Endodermal cell (in vitro differentiated cells): ENCODE data around the gene PINLYP. TPM values are rescaled to one million over a fixed set of nuclear protein-coding genes. Genes with fewer than 3 reads are reported as not detected.

Experiments
- DNase-seq: peaks from one replicate; pipeline ENCODE4 v3.0.0-alpha.2; 2017
- H3K27ac ChIP-seq: 2 replicates; pipeline ENCODE4 v1.5.1; 2013; ENCODE audit warnings: mild to moderate bottlenecking, low read depth, low read length, moderate library complexity
- H3K27me3 ChIP-seq: 2 replicates; pipeline ENCODE4 v1.6.1; 2013; ENCODE audit warnings: mild to moderate bottlenecking, low read length, moderate library complexity; ENCODE audit not compliant: insufficient read depth, control insufficient read depth, poor library complexity, severe bottlenecking
- H3K36me3 ChIP-seq: 2 replicates; pipeline ENCODE4 v1.7.0; 2013; ENCODE audit warnings: mild to moderate bottlenecking, low read length, moderate library complexity; ENCODE audit not compliant: control insufficient read depth, insufficient read depth
- H3K4me1 ChIP-seq: one replicate; pipeline ENCODE4 v1.7.0; 2013; ENCODE audit warnings: low read length; ENCODE audit not compliant: control insufficient read depth, insufficient read depth
- H3K4me3 ChIP-seq: 2 replicates; pipeline ENCODE4 v1.5.1; 2013; ENCODE audit warnings: mild to moderate bottlenecking, low read length, moderate library complexity
- H3K9ac ChIP-seq: 2 replicates; pipeline ENCODE4 v1.6.1; 2013; ENCODE audit warnings: mild to moderate bottlenecking, low read length, moderate library complexity; ENCODE audit not compliant: poor library complexity, severe bottlenecking; ENCODE audit errors: extremely low read depth
- H3K9me3 ChIP-seq: 2 replicates; pipeline ENCODE4 v1.6.1; 2013; ENCODE audit warnings: mild to moderate bottlenecking, low read length, moderate library complexity; ENCODE audit not compliant: control insufficient read depth
- H3K27ac Mint-ChIP-seq: 2 replicates; pipeline ENCODE4 v1.8.0; 2020; ENCODE audit warnings: mixed read lengths
- H3K27me3 Mint-ChIP-seq: 2 replicates; pipeline ENCODE4 v1.8.0; 2021; ENCODE audit warnings: mild to moderate bottlenecking, mixed read lengths; ENCODE audit not compliant: insufficient read depth
- H3K36me3 Mint-ChIP-seq: 2 replicates; pipeline ENCODE4 v1.8.0; 2020; ENCODE audit warnings: low read depth, mixed read lengths
- H3K4me1 Mint-ChIP-seq: 2 replicates; pipeline ENCODE4 v1.8.0; 2020; ENCODE audit warnings: mixed read lengths
- H3K4me3 Mint-ChIP-seq: 2 replicates; pipeline ENCODE4 v1.8.0; 2020; ENCODE audit warnings: mild to moderate bottlenecking, moderate library complexity, mixed read lengths
- H3K9me3 Mint-ChIP-seq: 2 replicates; pipeline ENCODE4 v1.8.0; 2020; ENCODE audit warnings: mild to moderate bottlenecking, mixed read lengths
- CTCF ChIP-seq: fragments of 200-600 bp; sonication (generic); conservative IDR thresholded peaks from 2 replicates; pipeline ENCODE4 v1.5.0; 2021; ENCODE audit warnings: antibody characterized with exemption, mild to moderate bottlenecking
- WGBS, 2 experiments: methylation state at CpG; one replicate each; pipeline versions ENCODE4 v1.1.5 to v1.1.7; 2013; ENCODE audit warnings: missing lambda C conversion rate in 2 of 2, mixed read lengths in 1 of 2; ENCODE audit not compliant: insufficient coverage in 1 of 2, insufficient read length in 1 of 2; 5-methylcytosine and 5-hydroxymethylcytosine counted together
- total RNA-seq, 2 donors: library from RNA; stranded (reverse); fragmentation: NEBNext Ultra II Directional in 1 of 2; extraction: Animal tissue kit (Norgen Biotek cat#: 25700) in 1 of 2; gene quantifications; 2 replicates in 1 of 2; 3 replicates in 1 of 2; pipeline ENCODE4 v1.2.1, GENCODE V29; 2021

The PINLYP gene
- total RNA-seq, 2 donors from 2014 or later: 7.7 to 12.2 TPM

DNA sequence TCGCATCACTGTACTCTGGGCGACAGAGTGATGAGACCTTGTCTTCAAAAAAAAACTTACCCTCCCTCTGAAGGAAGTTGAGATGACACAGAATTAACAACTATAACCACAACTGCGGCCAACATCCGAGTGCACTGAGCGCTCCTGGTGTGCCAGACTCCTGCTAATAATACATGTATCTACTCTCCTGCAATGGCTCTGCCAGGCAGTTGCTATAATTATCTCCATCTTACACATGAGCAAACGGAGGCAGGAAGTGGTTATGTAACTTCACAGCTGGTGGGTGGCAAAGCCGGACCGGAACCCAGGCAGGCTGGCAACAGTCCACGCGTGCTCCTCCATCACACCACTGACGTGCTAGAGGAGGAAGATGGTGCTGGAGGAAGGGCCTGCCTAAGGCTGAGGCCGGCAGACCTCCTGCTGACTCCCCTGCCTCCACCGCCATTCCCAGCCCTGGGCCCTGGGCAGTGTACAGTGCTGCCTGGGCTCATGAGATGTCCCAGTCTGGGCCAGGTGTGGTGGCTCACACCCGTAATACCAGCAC lies 12.8 kb upstream of the PINLYP start:
- Mint-ChIP-seq H3K4me1 (no peaks in the 10 kb centered on the region), H3K27ac (no peak overlapping the region), H3K4me3 (no peak overlapping the region), H3K27me3 (no peaks in the 10 kb centered on the region), H3K9me3 (no peaks in the 10 kb centered on the region), H3K36me3 (peaks cover 39% of the 10 kb centered on the region)
- WGBS, 2 experiments: 97 to 98% methylated on average over 7 to 14 of the region's 14 CpGs
- DNase-seq: no peak
- no peak for TF ChIP-seq CTCF
- no peaks in the 10 kb centered on the region for H3K4me1 ChIP-seq
- no peaks in the 10 kb centered on the region for H3K9me3 ChIP-seq
- peaks cover 11% of the 10 kb centered on the region for H3K36me3 ChIP-seq
- no peak overlapping the region for H3K9ac ChIP-seq
- no peak overlapping the region for H3K4me3 ChIP-seq
- H3K27me3 ChIP-seq: no peaks in the 10 kb centered on the region
- H3K27ac ChIP-seq: no peak overlapping the region

GRCh38 chr19:43563816-43564457 lies 11.7 kb upstream of the PINLYP start:
- no peaks in the 10 kb centered on the region for H3K4me1 Mint-ChIP-seq
- WGBS, 2 experiments: 80 to 85% methylated on average over 9 to 10 of the region's 10 CpGs
- no peaks in the 10 kb centered on the region for H3K9me3 ChIP-seq
- H3K27me3 Mint-ChIP-seq: no peaks in the 10 kb centered on the region
- peaks cover 38% of the 10 kb centered on the region for H3K36me3 Mint-ChIP-seq
- H3K4me3 Mint-ChIP-seq: no peak overlapping the region
- H3K27ac Mint-ChIP-seq: no peak overlapping the region
- no peaks in the 10 kb centered on the region for H3K9me3 Mint-ChIP-seq
- DNase-seq: no peak
- no peak overlapping the region for H3K27ac ChIP-seq
- peaks cover 11% of the 10 kb centered on the region for H3K36me3 ChIP-seq
- TF ChIP-seq CTCF: no peak
- no peak overlapping the region for H3K4me3 ChIP-seq
- H3K4me1 ChIP-seq: no peaks in the 10 kb centered on the region
- no peak overlapping the region for H3K9ac ChIP-seq
- no peaks in the 10 kb centered on the region for H3K27me3 ChIP-seq

GRCh38 chr19:43564800-43565199 lies 10.8 kb upstream of the PINLYP start:
- peaks cover 6% of the 10 kb centered on the region for H3K36me3 ChIP-seq
- no peak overlapping the region for H3K27ac ChIP-seq
- H3K27me3 Mint-ChIP-seq: no peaks in the 10 kb centered on the region
- H3K4me1 ChIP-seq: no peaks in the 10 kb centered on the region
- no peaks in the 10 kb centered on the region for H3K9me3 Mint-ChIP-seq
- H3K36me3 Mint-ChIP-seq: peaks cover 36% of the 10 kb centered on the region
- DNase-seq: no peak
- H3K9ac ChIP-seq: no peak overlapping the region
- WGBS, 2 experiments: 91 to 92% methylated on average over 4 to 9 of the region's 9 CpGs
- H3K9me3 ChIP-seq: no peaks in the 10 kb centered on the region
- H3K4me3 Mint-ChIP-seq: no peak overlapping the region
- H3K4me1 Mint-ChIP-seq: no peaks in the 10 kb centered on the region
- H3K27me3 ChIP-seq: no peaks in the 10 kb centered on the region
- no peak for TF ChIP-seq CTCF
- H3K4me3 ChIP-seq: no peak overlapping the region
- H3K27ac Mint-ChIP-seq: no peak overlapping the region
